Measurements from ENCODE around the gene MSX2.

GRCh38 chr5:174755106-174755505 lies 30.7 kb downstream of the MSX2 start:
- TF ChIP-seq EZH2 (IDR thresholded peaks at IDR 0.05) (no peak), POLR2AphosphoS5 (IDR thresholded peaks at IDR 0.05; ENCODE audit: borderline replicate concordance, low read depth, low read length) (no peak)
